GM12865 (cell line): ENCODE measurements around the gene TMEM107.

Experiments used
- DNase-seq: peaks from one replicate; pipeline ENCODE4 v3.0.0; 2010; ENCODE audit warnings: low read depth
- H3K4me3 ChIP-seq: 2 replicates; pipeline ENCODE4 v1.5.1; 2011; ENCODE audit warnings: mild to moderate bottlenecking, low read depth, low read length, control low read depth
- TF ChIP-seq, protein P1 (sequence below): IDR thresholded peaks from 2 replicates; pipeline ENCODE4 v1.5.1; 2011; ENCODE audit warnings: low read length, control low read depth, low read depth, inconsistent platforms; ENCODE audit not compliant: insufficient read depth; ENCODE audit errors: missing control alignments

Gene TMEM107

DNA sequence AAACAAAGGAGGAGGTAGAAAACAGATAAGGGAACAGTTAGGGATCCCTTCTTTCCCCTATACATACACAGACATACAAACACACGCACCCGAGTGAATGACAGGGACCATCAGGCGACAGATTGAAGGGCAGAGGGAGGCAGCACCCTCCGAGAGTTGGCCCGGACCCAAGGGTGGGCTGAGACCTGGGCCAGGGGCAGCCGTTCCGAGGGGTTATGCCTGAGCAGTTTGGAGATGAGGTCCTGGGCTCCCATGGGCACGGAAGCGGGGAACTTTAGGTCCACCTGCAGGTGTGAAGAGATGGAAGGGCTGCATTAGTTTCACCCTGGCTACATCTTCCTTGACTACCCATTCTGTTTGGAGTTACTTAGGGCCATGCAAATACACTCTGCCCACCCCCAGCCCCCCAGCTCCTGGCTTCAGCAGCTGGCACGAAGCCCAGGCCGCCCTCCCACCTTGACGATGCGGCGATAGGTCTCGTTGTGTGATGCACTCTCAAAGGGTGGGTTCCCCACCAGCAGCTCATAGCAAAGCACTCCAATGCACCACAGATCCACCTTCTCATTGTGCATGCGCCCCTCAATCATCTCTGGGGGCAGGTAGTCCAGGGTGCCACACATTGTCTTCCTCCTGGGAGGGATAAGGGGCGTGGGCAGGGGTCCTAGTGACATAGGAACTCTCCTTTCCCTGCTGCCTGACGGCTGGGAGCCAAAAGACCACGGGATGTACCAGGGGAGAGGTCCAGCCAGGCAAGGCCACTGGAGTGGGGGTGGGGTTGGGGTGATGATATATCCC is 28.8 kb upstream of the TMEM107 start:
- TF ChIP-seq, protein P1, sequence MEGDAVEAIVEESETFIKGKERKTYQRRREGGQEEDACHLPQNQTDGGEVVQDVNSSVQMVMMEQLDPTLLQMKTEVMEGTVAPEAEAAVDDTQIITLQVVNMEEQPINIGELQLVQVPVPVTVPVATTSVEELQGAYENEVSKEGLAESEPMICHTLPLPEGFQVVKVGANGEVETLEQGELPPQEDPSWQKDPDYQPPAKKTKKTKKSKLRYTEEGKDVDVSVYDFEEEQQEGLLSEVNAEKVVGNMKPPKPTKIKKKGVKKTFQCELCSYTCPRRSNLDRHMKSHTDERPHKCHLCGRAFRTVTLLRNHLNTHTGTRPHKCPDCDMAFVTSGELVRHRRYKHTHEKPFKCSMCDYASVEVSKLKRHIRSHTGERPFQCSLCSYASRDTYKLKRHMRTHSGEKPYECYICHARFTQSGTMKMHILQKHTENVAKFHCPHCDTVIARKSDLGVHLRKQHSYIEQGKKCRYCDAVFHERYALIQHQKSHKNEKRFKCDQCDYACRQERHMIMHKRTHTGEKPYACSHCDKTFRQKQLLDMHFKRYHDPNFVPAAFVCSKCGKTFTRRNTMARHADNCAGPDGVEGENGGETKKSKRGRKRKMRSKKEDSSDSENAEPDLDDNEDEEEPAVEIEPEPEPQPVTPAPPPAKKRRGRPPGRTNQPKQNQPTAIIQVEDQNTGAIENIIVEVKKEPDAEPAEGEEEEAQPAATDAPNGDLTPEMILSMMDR, result no peak
- DNase-seq, result no peak
- H3K4me3 ChIP-seq, result no peak overlapping the region

DNA sequence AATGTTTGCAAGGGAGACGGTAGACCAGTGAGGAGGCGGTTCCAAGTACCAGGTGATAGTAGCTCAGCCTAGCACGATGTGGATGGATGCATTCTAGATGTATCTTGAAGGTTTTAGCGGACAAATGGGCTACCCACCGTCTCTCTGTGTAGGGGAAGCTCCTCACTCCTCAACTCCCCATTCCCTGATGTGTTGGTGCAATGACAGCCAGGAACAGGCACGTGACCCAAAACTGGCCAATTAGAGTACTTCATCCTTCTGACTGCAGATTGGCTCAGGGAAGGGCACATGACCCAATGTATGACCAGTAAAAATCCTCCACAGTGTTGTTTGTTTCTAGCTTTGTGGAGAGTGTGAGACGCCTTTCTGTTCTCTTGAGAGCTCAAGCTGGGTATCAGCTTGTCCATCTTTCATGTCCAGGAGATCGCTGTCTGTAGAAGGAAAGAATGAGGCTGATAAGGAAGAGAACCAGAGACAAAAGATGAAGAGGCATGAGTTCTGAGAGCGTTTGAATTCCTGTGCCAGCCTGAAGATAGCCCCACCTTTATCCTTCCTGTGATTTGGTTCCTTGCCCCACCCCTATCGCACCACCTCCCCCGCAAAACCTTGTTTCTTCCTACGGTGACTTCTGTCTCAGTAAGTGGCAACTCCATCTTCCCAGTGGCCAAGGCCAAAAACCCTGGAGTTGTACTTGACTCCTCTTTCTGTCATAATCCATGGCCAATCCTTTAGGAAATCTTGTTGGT is 16.1 kb upstream of the TMEM107 start:
- H3K4me3 ChIP-seq, result peak overlapping the region; percentile 65

DNA sequence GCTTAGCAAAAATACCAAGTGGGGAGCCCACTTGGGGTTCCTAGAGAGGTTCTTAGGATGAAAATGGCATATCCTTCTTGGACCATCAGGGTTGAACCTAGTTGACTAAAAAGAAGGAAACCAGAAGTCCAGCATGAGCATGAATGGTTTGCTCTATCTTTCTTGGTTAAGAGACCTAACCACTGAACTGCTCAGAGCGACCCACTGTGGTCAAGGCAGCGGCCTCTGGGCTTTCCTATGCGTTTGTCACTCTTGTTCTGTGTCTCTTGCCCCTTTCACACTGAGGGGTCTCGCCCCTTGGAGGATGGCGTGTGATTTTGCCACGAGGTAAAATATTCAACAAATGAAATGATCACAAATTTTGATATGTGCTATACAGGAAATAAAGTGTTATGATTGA is 14.3 kb upstream of the TMEM107 start:
- no peak for DNase-seq
- TF ChIP-seq, protein P1, result no peak
- H3K4me3 ChIP-seq, result peak overlapping the region; percentile 64

More for the DNA sequence above, 16.1 kb upstream of the TMEM107 start:
- peak; percentile 93 for DNase-seq
- TF ChIP-seq, protein P1, result no peak

DNA sequence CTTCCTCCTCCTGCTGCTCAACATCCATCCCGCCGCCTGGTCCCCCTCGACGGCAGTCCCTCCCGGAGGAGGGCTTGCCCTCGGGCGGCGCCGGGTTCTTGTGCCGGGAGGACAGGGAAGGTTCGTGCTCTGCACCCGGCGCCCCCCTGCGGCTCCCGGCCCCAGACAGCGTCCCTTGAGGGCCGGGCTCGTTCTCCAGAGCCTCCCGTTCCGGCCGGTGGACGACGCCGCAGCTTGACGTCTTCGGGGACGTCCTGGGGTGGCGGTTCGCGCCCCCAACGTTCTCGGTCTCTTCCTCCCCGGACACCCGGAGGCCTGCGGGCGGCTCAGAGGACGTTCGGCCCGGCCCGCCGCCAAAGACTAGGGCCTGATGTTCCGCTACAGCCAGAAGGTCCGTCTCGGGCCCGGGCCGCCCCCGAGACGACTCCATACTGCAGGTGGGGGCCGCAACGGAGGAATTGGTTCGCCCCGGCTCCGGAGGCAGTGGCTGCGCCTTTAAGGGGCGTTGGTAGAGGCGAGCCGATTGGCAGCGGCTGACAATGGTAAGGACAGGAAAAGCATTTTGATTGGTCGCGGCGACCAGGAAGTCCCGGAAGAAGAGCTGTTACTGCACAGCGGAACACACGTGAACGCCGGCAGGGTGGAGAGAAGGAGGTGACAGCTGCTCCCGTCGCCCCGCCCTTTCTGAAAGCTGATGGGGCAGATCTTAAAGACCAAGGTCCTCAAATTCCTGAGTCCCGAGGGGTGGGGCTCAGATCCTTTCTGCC is 13.7 kb upstream of the TMEM107 start, which contains the start of gene BORCS6:
BORCS6 (minus strand) TSS at position 470 of the 767 bp plus-strand sequence; CDS start at position 430, 40 bp downstream.
- H3K4me3 ChIP-seq, result peak within 1 kb of the TSS; percentile 86
- peak; percentile 99 for DNase-seq
- TF ChIP-seq, protein P1, result peak; percentile 7

DNA sequence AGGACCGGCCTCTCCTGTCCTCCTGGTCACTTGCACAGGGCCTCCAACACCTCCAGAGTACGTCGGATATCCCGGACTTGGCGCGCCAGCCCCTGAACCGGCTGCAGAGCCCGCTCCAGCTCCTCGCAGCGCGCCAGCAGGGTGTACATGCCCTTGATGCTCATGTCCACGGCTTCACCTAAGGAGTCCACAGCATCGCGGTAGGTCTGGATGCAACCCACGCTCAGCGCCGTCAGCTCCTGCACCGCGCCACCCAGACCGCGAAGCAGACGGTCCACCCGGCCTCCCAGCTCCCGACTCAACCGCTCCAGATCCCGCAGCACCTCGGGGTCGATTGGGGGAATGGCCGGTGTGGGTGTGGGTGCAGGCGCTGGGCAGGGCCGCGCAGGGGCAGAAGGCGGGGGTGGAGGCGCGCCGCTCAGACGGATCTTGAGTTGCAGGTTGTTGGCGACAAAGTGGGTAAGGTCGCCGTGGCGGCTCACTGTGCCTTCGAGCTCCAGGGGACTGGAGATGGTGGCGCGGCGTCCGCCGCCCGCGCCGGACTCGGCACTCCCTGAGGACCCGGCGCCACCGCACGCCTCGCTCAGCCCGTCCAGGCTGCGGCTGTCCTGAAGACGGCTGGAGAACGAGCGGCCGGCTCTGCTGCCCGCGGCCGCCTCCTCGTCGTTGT is 13.0 kb upstream of the TMEM107 start:
- peak; percentile 35 for DNase-seq
- peak overlapping the region; percentile 86 for H3K4me3 ChIP-seq
- TF ChIP-seq, protein P1, result no peak

DNA sequence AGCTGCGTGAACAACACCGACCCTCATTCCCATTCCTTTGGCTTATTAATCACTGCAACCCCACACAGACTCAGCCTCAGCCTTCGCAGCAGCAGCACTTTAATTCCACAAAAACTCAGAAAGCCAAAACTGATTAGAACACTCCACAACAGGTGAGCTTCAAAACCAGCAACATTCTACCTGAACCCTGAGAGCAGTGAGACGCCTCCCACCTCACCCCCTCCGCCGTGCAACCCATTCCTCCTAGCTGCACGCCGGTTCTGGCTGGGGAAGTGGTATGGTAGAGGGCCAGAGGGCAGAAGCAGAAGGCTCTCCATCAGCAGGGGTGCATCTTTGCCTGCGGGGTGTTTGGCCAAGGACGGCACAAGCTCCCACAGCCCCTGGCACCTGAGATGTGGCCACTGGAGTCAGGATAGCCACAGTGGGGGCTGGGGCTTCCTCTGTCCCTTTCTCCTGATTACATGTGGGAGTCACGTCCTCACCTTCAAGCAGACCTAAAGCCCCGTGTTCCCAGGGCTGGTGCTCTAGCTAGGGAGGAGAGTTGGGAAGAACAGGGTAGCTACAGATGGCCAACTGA is 12.2 kb upstream of the TMEM107 start:
- DNase-seq, result no peak
- peak overlapping the region; percentile 86 for H3K4me3 ChIP-seq
- TF ChIP-seq, protein P1, result no peak
